HL-60 (cell line): ENCODE measurements around the gene SEMA4A.

ENCODE experiments used
- CTCF ChIP-seq: IDR thresholded peaks from one replicate; pipeline ENCODE4 v1.5.1; 2011; ENCODE audit warnings: low read length, control low read depth, inconsistent platforms; ENCODE audit not compliant: insufficient read depth
- GABPA ChIP-seq: IDR thresholded peaks from 2 replicates; pipeline ENCODE4 v1.6.1; 2012; ENCODE audit warnings: low read depth
- POLR2AphosphoS5 ChIP-seq: IDR thresholded peaks from 2 replicates; pipeline ENCODE4 v1.6.1; 2012; ENCODE audit warnings: low read depth
- REST ChIP-seq: IDR thresholded peaks from 2 replicates; pipeline ENCODE4 v1.6.1; 2012; ENCODE audit warnings: low read depth; ENCODE audit not compliant: insufficient replicate concordance

- no peak for TF ChIP-seq CTCF
- TF ChIP-seq REST, result no peak
- no peak for TF ChIP-seq POLR2AphosphoS5
- no peak for TF ChIP-seq GABPA
Measured at GRCh38 chr1:156108664-156109241, 44.6 kb upstream of the SEMA4A start.
